Neural cell (in vitro differentiated cells): Measurements from ENCODE around the gene CMYA5. TPM values are rescaled to one million over a fixed set of nuclear protein-coding genes. Genes with fewer than 3 reads are reported as not detected.
A peak's percentile ranks its signal among the peaks of the same experiment; 100 is the strongest.

Experiments used
- H2AFZ ChIP-seq: fragments of 200-600, 300-800 bp; sonication (generic), shearing (Covaris generic); 2 replicates; pipeline ENCODE4 v1.6.0; 2014; ENCODE audit warnings: low read depth, mild to moderate bottlenecking, antibody characterized with exemption, low read length, moderate library complexity
- H3F3A ChIP-seq: fragments of 200-600 bp; shearing (Covaris generic); 2 replicates; pipeline ENCODE4 v1.6.1; 2016; ENCODE audit warnings: mild to moderate bottlenecking, moderate library complexity, mixed read lengths, antibody characterized with exemption, low read length; ENCODE audit not compliant: insufficient read depth, poor library complexity, severe bottlenecking
- H3K27ac ChIP-seq: fragments of 200-600, 300-800 bp; sonication (generic), shearing (Covaris generic); 2 replicates; pipeline ENCODE4 v1.5.1; 2014; ENCODE audit warnings: mild to moderate bottlenecking, low read length, moderate library complexity
- H3K27me3 ChIP-seq: fragments of 300-800, 200-600 bp; sonication (generic), shearing (Covaris generic); 2 replicates; pipeline ENCODE4 v1.6.0; 2014; ENCODE audit warnings: mild to moderate bottlenecking, low read depth, low read length, moderate library complexity; ENCODE audit not compliant: insufficient read depth
- H3K36me3 ChIP-seq: fragments of 300-800, 200-600 bp; sonication (generic), shearing (Covaris generic); 2 replicates; pipeline ENCODE4 v1.5.1; 2014; ENCODE audit warnings: mild to moderate bottlenecking, antibody characterized with exemption, low read length, moderate library complexity; ENCODE audit not compliant: insufficient read depth
- H3K4me2 ChIP-seq: fragments of 300-800, 200-600 bp; sonication (generic), shearing (Covaris generic); 2 replicates; pipeline ENCODE4 v1.6.0; 2014; ENCODE audit warnings: mild to moderate bottlenecking, low read length
- H3K4me3 ChIP-seq: fragments of 300-800, 200-600 bp; sonication (generic), shearing (Covaris generic); 2 replicates; pipeline ENCODE4 v1.5.1; 2014; ENCODE audit warnings: mild to moderate bottlenecking, low read length, moderate library complexity
- H3K79me2 ChIP-seq: fragments of 200-600 bp; shearing (Covaris generic); replicated peaks from 2 replicates; pipeline ENCODE4 v1.6.0; 2014; ENCODE audit warnings: mild to moderate bottlenecking, low read length, moderate library complexity; ENCODE audit not compliant: insufficient read depth
- H3K9ac ChIP-seq: fragments of 300-800, 200-600 bp; sonication (generic), shearing (Covaris generic); 2 replicates; pipeline ENCODE4 v1.6.1; 2016; ENCODE audit warnings: mild to moderate bottlenecking, low read length, mixed read lengths
- H3K9me2 ChIP-seq: fragments of 200-600 bp; shearing (Covaris generic); 2 replicates; pipeline ENCODE4 v1.6.1; 2016; ENCODE audit warnings: mild to moderate bottlenecking, low read length, mixed read lengths; ENCODE audit not compliant: insufficient read depth
- H3K9me3 ChIP-seq: fragments of 200-600, 300-800 bp; sonication (generic), shearing (Covaris generic); 2 replicates; pipeline ENCODE4 v1.6.1; 2016; ENCODE audit warnings: mild to moderate bottlenecking, mixed run types, low read length, moderate library complexity, mixed read lengths
- H4K20me1 ChIP-seq: fragments of 200-600 bp; shearing (Covaris generic); 2 replicates; pipeline ENCODE4 v1.6.1; 2016; ENCODE audit warnings: mild to moderate bottlenecking, mixed run types; ENCODE audit not compliant: insufficient read depth
- EP300 ChIP-seq: fragments of 450-650 bp; conservative IDR thresholded peaks from 2 replicates; pipeline ENCODE4 v1.6.1; 2014; ENCODE audit warnings: antibody characterized with exemption, mild to moderate bottlenecking, moderate library complexity; ENCODE audit not compliant: poor library complexity, severe bottlenecking
- EZH2 ChIP-seq: fragments of 200-600, 300-800 bp; shearing (Covaris generic), sonication (generic); IDR thresholded peaks from 2 replicates; pipeline ENCODE4 v1.6.1; 2014; ENCODE audit warnings: antibody characterized with exemption, low read length, borderline replicate concordance, mild to moderate bottlenecking; ENCODE audit not compliant: insufficient read depth, poor library complexity, severe bottlenecking
- MXI1 ChIP-seq: fragments of 450-650 bp; conservative IDR thresholded peaks from 2 replicates; pipeline ENCODE4 v1.6.1; 2014; ENCODE audit warnings: antibody characterized with exemption, mild to moderate bottlenecking; ENCODE audit not compliant: poor library complexity, severe bottlenecking
- POLR2AphosphoS5 ChIP-seq: IDR thresholded peaks from 2 replicates; pipeline ENCODE4 v1.6.1; 2012
- RAD21 ChIP-seq: fragments of 450-650 bp; conservative IDR thresholded peaks from 2 replicates; pipeline ENCODE4 v1.6.1; 2014; ENCODE audit warnings: antibody characterized with exemption, mild to moderate bottlenecking, moderate library complexity
- SMC3 ChIP-seq: fragments of 450-650 bp; conservative IDR thresholded peaks from 2 replicates; pipeline ENCODE4 v1.6.1; 2014; ENCODE audit warnings: antibody characterized with exemption, mild to moderate bottlenecking, moderate library complexity; ENCODE audit not compliant: poor library complexity
- TAF1 ChIP-seq: IDR thresholded peaks from 2 replicates; pipeline ENCODE4 v1.6.1; 2012; ENCODE audit warnings: low read depth
- polyA plus RNA-seq: library from polyadenylated mRNA; depleted of rRNA; stranded (reverse); fragments of >200 nt; gene quantifications from 2 replicates; pipeline ENCODE4 v1.2.3, GENCODE V29; 2014
- TF ChIP-seq, protein P1 (sequence below): fragments of 450-650 bp; IDR thresholded peaks from 2 replicates; pipeline ENCODE4 v1.5.1; 2014; ENCODE audit warnings: antibody characterized with exemption, mild to moderate bottlenecking, moderate library complexity; ENCODE audit not compliant: poor library complexity, severe bottlenecking
- TF ChIP-seq, protein P2 (sequence below): IDR thresholded peaks from 2 replicates; pipeline ENCODE4 v1.6.1; 2012; ENCODE audit warnings: borderline replicate concordance

Gene CMYA5
- polyA plus RNA-seq, 1 donor from 2014 or later, result 0.30 TPM

DNA sequence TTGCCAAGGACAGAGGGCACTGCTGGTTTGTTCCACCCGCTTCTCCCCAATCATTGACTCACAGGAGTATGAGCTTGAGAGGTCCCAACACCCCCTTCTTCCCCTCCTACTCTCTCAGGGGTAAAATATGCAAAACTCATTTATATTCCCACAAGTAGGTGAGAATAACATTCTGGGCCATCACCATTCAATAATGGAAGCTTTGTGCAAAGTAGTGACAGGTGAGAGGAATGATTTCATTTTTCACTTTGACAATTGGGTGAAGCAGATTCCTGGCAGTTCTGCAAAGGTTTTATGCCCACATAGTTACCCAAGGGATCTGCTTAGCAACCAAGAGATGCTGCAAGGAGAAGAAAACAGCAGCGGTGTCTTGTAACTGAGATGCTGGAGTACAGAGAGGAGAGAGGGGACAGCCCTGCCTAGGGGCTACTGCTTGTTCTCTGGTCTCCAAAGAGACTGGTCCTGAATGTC, 137.6 kb downstream of the CMYA5 start:
- no peaks in the 10 kb centered on the region for H3K9me2 ChIP-seq
- H3K27me3 ChIP-seq, result no peaks in the 10 kb centered on the region
- H4K20me1 ChIP-seq, result no peaks in the 10 kb centered on the region
- no peak overlapping the region for H3K9ac ChIP-seq
- no peaks in the 10 kb centered on the region for H3F3A ChIP-seq
- no peaks in the 10 kb centered on the region for H3K36me3 ChIP-seq
- no peaks in the 10 kb centered on the region for H3K79me2 ChIP-seq
- TF ChIP-seq EP300, result peak; percentile 54
- no peak for TF ChIP-seq MXI1
- no peak for TF ChIP-seq RAD21
- TF ChIP-seq, protein P1, sequence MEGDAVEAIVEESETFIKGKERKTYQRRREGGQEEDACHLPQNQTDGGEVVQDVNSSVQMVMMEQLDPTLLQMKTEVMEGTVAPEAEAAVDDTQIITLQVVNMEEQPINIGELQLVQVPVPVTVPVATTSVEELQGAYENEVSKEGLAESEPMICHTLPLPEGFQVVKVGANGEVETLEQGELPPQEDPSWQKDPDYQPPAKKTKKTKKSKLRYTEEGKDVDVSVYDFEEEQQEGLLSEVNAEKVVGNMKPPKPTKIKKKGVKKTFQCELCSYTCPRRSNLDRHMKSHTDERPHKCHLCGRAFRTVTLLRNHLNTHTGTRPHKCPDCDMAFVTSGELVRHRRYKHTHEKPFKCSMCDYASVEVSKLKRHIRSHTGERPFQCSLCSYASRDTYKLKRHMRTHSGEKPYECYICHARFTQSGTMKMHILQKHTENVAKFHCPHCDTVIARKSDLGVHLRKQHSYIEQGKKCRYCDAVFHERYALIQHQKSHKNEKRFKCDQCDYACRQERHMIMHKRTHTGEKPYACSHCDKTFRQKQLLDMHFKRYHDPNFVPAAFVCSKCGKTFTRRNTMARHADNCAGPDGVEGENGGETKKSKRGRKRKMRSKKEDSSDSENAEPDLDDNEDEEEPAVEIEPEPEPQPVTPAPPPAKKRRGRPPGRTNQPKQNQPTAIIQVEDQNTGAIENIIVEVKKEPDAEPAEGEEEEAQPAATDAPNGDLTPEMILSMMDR, result no peak
- peak; percentile 15 for TF ChIP-seq POLR2AphosphoS5
- TF ChIP-seq SMC3, result no peak
- H3K27ac ChIP-seq, result peak overlapping the region; percentile 32
- peak overlapping the region; percentile 24 for H3K4me3 ChIP-seq
- no peak overlapping the region for H2AFZ ChIP-seq
- H3K4me2 ChIP-seq, result no peak overlapping the region
- no peaks in the 10 kb centered on the region for H3K9me3 ChIP-seq

DNA sequence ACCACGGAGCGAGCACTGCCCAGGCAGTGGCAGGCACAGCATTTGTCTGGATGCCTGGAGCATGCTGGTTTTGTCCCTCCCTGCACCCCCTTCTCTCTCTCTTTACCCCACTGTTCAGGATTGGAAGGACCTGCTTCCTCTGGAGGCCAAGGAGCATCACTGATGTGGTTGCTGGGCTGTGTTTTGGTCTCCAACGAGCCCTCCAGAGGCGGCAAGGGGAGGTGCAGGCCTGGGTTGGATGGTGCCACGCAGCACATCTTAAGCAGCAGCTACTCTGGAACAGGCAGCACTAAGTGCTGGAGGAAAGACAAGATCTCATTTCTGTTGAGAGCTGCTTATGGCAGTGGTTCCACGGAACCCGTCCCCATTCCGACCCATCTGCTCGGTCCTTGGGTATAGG, 139.6 kb downstream of the CMYA5 start:
- Histone ChIP-seq H3K36me3 (no peaks in the 10 kb centered on the region), H3K4me2 (no peak overlapping the region), H3K9ac (no peak overlapping the region), H3K27ac (no peak overlapping the region), H3F3A (no peaks in the 10 kb centered on the region), H4K20me1 (no peaks in the 10 kb centered on the region), H3K9me2 (no peaks in the 10 kb centered on the region), H3K27me3 (no peaks in the 10 kb centered on the region), H3K9me3 (no peaks in the 10 kb centered on the region), H2AFZ (no peak overlapping the region), H3K79me2 (no peaks in the 10 kb centered on the region), H3K4me3 (no peak overlapping the region)
- TF ChIP-seq, protein P1, result no peak
- TF ChIP-seq TAF1 (no peak), MXI1 (no peak), POLR2AphosphoS5 (no peak), EZH2 (no peak), RAD21 (no peak), EP300 (no peak), SMC3 (no peak)
- TF ChIP-seq, protein P2, sequence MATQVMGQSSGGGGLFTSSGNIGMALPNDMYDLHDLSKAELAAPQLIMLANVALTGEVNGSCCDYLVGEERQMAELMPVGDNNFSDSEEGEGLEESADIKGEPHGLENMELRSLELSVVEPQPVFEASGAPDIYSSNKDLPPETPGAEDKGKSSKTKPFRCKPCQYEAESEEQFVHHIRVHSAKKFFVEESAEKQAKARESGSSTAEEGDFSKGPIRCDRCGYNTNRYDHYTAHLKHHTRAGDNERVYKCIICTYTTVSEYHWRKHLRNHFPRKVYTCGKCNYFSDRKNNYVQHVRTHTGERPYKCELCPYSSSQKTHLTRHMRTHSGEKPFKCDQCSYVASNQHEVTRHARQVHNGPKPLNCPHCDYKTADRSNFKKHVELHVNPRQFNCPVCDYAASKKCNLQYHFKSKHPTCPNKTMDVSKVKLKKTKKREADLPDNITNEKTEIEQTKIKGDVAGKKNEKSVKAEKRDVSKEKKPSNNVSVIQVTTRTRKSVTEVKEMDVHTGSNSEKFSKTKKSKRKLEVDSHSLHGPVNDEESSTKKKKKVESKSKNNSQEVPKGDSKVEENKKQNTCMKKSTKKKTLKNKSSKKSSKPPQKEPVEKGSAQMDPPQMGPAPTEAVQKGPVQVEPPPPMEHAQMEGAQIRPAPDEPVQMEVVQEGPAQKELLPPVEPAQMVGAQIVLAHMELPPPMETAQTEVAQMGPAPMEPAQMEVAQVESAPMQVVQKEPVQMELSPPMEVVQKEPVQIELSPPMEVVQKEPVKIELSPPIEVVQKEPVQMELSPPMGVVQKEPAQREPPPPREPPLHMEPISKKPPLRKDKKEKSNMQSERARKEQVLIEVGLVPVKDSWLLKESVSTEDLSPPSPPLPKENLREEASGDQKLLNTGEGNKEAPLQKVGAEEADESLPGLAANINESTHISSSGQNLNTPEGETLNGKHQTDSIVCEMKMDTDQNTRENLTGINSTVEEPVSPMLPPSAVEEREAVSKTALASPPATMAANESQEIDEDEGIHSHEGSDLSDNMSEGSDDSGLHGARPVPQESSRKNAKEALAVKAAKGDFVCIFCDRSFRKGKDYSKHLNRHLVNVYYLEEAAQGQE, result no peak
